Activated CD4-positive, alpha-beta T cell treated with anti-CD3 and anti-CD28 coated beads, Interleukin-2, amount 50 U/mL, for 48 hours (primary cell): ENCODE data around the gene ATXN1.

Experiments
- DNase-seq, 2 experiments: peaks; one replicate each; pipeline ENCODE4 v3.0.0-alpha.2; 2020

ATXN1 gene

GRCh38 chr6:16519265-16520242 is 241.7 kb downstream of the ATXN1 start:
- DNase-seq = no peak

- DNase-seq = no peak
These were observed 243.0 kb downstream of the ATXN1 start for GRCh38 chr6:16518265-16518664.

GRCh38 chr6:16514249-16514648 is 247.0 kb downstream of the ATXN1 start:
- peak in 1 of 2 experiments; percentile 22 for DNase-seq

- no peak for DNase-seq
These were observed 248.5 kb downstream of the ATXN1 start for GRCh38 chr6:16512544-16513290.

- peak; percentile 37 to 44 for DNase-seq
These were observed 249.4 kb downstream of the ATXN1 start for GRCh38 chr6:16511723-16512489.

GRCh38 chr6:16511040-16511660 is 250.1 kb downstream of the ATXN1 start:
- DNase-seq = no peak

- DNase-seq = no peak
These were observed 251.0 kb downstream of the ATXN1 start for GRCh38 chr6:16510245-16510644.

- no peak for DNase-seq
These were observed 252.3 kb downstream of the ATXN1 start for GRCh38 chr6:16508959-16509358.

- no peak for DNase-seq
These were observed 255.4 kb downstream of the ATXN1 start for GRCh38 chr6:16505711-16506357.

GRCh38 chr6:16504609-16505008 is 256.7 kb downstream of the ATXN1 start:
- no peak for DNase-seq

GRCh38 chr6:16503970-16504415 is 257.3 kb downstream of the ATXN1 start:
- no peak for DNase-seq

- DNase-seq = no peak
These were observed 258.0 kb downstream of the ATXN1 start for GRCh38 chr6:16503241-16503775.

- DNase-seq = no peak
These were observed 262.3 kb downstream of the ATXN1 start for GRCh38 chr6:16498957-16499356.

- DNase-seq = no peak
These were observed 263.0 kb downstream of the ATXN1 start for GRCh38 chr6:16498237-16498636.

- DNase-seq = no peak
These were observed 264.1 kb downstream of the ATXN1 start for GRCh38 chr6:16496991-16497801.

GRCh38 chr6:16496210-16496609 is 265.1 kb downstream of the ATXN1 start:
- DNase-seq = no peak

- DNase-seq = no peak
These were observed 266.5 kb downstream of the ATXN1 start for GRCh38 chr6:16494793-16495192.

GRCh38 chr6:16493802-16494201 is 267.5 kb downstream of the ATXN1 start:
- no peak for DNase-seq

GRCh38 chr6:16493112-16493511 is 268.1 kb downstream of the ATXN1 start:
- no peak for DNase-seq

- DNase-seq = no peak
These were observed 269.5 kb downstream of the ATXN1 start for GRCh38 chr6:16491666-16492313.
